Adrenal gland (tissue), 12 donors: Measurements from ENCODE around the gene HNRNPU. TPM values are rescaled to one million over a fixed set of nuclear protein-coding genes. Genes with fewer than 3 reads are reported as not detected.

Experiments
- DNase-seq, 7 donors: peaks; one replicate each; pipeline ENCODE4 v3.0.0-alpha.2; 2019 to 2020
- H3K27ac ChIP-seq, 5 donors: fragments of 200-600 bp; sonication (generic) in 4 of 5; 1 replicate in 3 of 5; 2 replicates in 2 of 5; pipeline versions ENCODE4 v1.5.1 to v1.8.0; 2016 to 2020; ENCODE audit warnings: mild to moderate bottlenecking in 1 of 5
- H3K27me3 ChIP-seq: fragments of 200-600 bp; 2 replicates; pipeline ENCODE4 v1.8.0; 2021
- H3K36me3 ChIP-seq, 2 donors: fragments of 200-600 bp; replicated peaks in 1 of 2; 1 replicate in 1 of 2; 2 replicates in 1 of 2; pipeline versions ENCODE4 v1.5.1 to v1.8.0; 2018 to 2022
- H3K4me1 ChIP-seq, 2 donors: fragments of 200-600 bp; replicated peaks in 1 of 2; 1 replicate in 1 of 2; 2 replicates in 1 of 2; pipeline versions ENCODE4 v1.5.1 to v1.8.0; 2018 to 2021
- H3K4me3 ChIP-seq, 4 donors: fragments of 200-600 bp; sonication (generic) in 3 of 4; one replicate each; pipeline ENCODE4 v1.5.1; 2016 to 2018
- H3K9me3 ChIP-seq, 3 donors: fragments of 200-600 bp; sonication (generic) in 1 of 3; replicated peaks in 1 of 3; 1 replicate in 2 of 3; 2 replicates in 1 of 3; pipeline versions ENCODE4 v1.5.1 to v1.8.0; 2016 to 2021
- POLR2A ChIP-seq, 2 donors: fragments of 450-650 bp; IDR thresholded peaks; one replicate each; pipeline ENCODE4 v1.6.1; 2017; ENCODE audit warnings: antibody characterized with exemption in 2 of 2, mild to moderate bottlenecking in 2 of 2, moderate library complexity in 1 of 2
- WGBS, 4 donors: extraction: QIAGEN DNeasy Blood & Tissue Kit in 2 of 4; methylation state at CpG; one replicate each; pipeline versions ENCODE4 v1.1.5 to v1.1.7; 2013 to 2017; 5-methylcytosine and 5-hydroxymethylcytosine counted together
- intact Hi-C, 2 donors: fragments of 100-400 bp; cut with DNase I; formaldehyde crosslinking; loops; one replicate each; pipeline versions ENCODE4 v1.14.1 to v1.15.0; 2022 to 2023
- polyA plus RNA-seq, 3 donors: library from polyadenylated mRNA; stranded (reverse); fragments of 200-250 nt in 2 of 3; fragments of 350-450 nt in 1 of 3; fragmentation: Illumina TruSeq in 1 of 3; extraction: RNeasy Lipid Tissue Mini Kit (QIAGEN cat#74804) in 1 of 3; gene quantifications; one replicate each; pipeline ENCODE4 v1.2.3, GENCODE V29; 2013 to 2014
- total RNA-seq, 9 donors: library from RNA; depleted of rRNA in 4 of 9; stranded (reverse); fragments of >200 nt in 4 of 9; fragments of 120-200 nt in 1 of 9; fragmentation: NEBNext Ultra II Directional in 1 of 9; extraction: Animal tissue kit (Norgen Biotek cat#: 25700) in 1 of 9; gene quantifications; one replicate each; pipeline versions ENCODE4 v1.1.0 to v1.2.4, GENCODE V29; 2013 to 2023
- TF ChIP-seq, protein P1 (sequence below), 6 experiments: fragments of 450-650 bp in 4 of 6; fragments of 200-600 bp in 2 of 6; sonication (generic) in 1 of 6; IDR thresholded peaks; 1 replicate in 5 of 6; 2 replicates in 1 of 6; pipeline versions ENCODE4 v1.5.1 to v1.8.0; 2016 to 2021; ENCODE audit warnings: antibody characterized with exemption in 6 of 6, mild to moderate bottlenecking in 2 of 6, moderate library complexity in 1 of 6
- donor health status: healthy with polysubstance abuse.
- donor health status: Bipolar disorder and iron deficiency.
- donor health status: DM: yes; HTN: yes; CAD: no.
- donor health status: DM: no; HTN: no; CAD: no.
- donor health status: DM: no; HTN: no; CAD: no.
- donor health status: DM: yes; HTN: yes; CAD: no.

HNRNPU gene
- total and polyA plus RNA-seq, 12 donors, result 141 to 397 (median 253) TPM

DNA sequence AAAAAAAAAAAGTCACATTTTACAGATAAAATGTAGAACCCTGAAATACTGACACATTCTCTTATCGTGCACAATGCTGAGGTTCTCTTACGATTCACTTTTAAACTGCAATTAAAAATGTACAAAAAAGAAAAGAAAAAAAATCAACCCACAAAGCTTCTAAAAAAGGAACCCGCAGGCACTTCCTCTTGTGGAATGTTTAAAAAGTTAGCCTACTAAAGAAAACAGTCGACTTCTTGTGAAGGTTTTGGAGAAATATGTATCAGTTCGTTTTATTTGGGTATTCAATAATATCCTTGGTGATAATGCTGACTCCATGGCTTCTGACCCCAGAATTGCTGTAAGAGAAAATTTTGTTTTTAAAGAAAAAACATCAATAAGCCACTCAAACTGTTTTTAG lies 10.2 kb downstream of the HNRNPU start:
- intact Hi-C loops, result no loop called here
- Histone ChIP-seq H3K27me3 (no peaks in the 10 kb centered on the region), H3K4me3 (no peak overlapping the region), H3K27ac (no peak overlapping the region), H3K9me3 (no peaks in the 10 kb centered on the region), H3K36me3 (peaks cover 0 to 77% of the 10 kb centered on the region in 2 donors), H3K4me1 (peaks cover 9 to 90% of the 10 kb centered on the region in 2 donors)
- TF ChIP-seq POLR2A (IDR thresholded peaks at IDR 0.05), result no peak
- TF ChIP-seq, protein P1, sequence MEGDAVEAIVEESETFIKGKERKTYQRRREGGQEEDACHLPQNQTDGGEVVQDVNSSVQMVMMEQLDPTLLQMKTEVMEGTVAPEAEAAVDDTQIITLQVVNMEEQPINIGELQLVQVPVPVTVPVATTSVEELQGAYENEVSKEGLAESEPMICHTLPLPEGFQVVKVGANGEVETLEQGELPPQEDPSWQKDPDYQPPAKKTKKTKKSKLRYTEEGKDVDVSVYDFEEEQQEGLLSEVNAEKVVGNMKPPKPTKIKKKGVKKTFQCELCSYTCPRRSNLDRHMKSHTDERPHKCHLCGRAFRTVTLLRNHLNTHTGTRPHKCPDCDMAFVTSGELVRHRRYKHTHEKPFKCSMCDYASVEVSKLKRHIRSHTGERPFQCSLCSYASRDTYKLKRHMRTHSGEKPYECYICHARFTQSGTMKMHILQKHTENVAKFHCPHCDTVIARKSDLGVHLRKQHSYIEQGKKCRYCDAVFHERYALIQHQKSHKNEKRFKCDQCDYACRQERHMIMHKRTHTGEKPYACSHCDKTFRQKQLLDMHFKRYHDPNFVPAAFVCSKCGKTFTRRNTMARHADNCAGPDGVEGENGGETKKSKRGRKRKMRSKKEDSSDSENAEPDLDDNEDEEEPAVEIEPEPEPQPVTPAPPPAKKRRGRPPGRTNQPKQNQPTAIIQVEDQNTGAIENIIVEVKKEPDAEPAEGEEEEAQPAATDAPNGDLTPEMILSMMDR (IDR thresholded peaks at IDR 0.05), result no peak
- DNase-seq, result no peak
- WGBS, 4 donors, result 42 to 47% (median 44%) methylated on average over 5 of the region's 5 CpGs

DNA sequence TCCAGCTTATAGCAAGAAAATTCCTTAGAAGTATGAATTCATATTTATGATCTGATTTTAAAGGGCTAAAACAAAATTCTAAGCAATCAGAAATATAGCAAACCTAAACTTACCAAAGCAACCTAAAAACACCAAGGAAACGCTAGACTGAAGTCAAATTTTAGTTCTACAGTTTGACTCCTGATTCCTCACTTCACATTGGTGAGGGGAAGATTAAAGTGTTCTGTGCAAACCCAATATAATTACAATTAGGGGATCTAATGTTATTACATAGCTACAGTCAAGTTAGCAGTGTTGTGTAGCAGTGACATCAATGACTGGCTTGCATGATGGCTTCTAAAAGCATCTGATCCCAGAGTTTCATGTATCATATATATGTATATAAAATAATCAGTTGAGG lies 11.6 kb downstream of the HNRNPU start:
- WGBS, 4 donors, result 92 to 100% (median 96%) methylated on average over 1 of the region's 1 CpG
- intact Hi-C loops, result no loop called here
- Histone ChIP-seq H3K27me3 (no peaks in the 10 kb centered on the region), H3K4me3 (no peak overlapping the region), H3K36me3 (peaks cover 0 to 65% of the 10 kb centered on the region in 2 donors), H3K9me3 (no peaks in the 10 kb centered on the region), H3K27ac (peak overlapping the region in 3 of 5 donors; percentile 46 to 76 (median 71)), H3K4me1 (peaks cover 9 to 78% of the 10 kb centered on the region in 2 donors)
- TF ChIP-seq, protein P1 (IDR thresholded peaks at IDR 0.05), result no peak
- no peak for TF ChIP-seq POLR2A (IDR thresholded peaks at IDR 0.05)
- DNase-seq, result no peak

DNA sequence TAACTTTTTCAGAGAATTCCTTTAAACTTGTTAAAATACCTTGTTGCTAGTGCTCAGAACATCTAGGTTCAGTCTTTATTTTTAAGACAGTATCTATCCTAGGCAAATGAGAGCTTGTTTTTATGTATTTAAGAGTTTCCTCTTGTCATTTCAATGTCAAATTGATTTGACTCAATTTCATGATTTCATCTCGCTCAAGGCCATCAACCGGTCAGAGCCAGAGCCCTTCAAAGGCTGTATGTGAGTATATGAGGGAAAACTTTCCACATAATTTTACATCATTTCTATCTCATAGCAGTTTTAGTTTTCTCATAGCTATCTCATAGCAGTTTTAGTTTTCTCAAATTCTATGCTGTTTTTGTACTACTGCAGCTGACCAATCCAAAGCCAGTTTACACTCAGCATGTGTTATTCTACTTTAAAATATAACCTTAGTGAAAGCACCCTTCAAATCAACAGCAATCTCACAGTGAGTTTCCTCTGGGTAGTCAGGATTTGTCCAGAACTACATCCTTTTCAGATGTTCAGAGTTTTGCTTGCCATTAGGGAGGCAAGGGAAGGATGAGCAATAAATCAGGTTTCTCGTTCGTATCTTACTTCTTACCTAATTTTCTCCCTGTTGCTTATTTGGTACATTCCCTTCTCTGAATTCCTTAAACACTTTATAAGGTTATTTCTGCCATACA lies 12.7 kb downstream of the HNRNPU start:
- Histone ChIP-seq H3K36me3 (peaks cover 0 to 62% of the 10 kb centered on the region in 2 donors), H3K9me3 (no peaks in the 10 kb centered on the region), H3K4me1 (peaks cover 9 to 74% of the 10 kb centered on the region in 2 donors), H3K27me3 (no peaks in the 10 kb centered on the region), H3K4me3 (no peak overlapping the region), H3K27ac (peak overlapping the region; percentile 22 to 76 (median 46))
- intact Hi-C loops, result no loop called here
- 32 to 44% (median 38%) methylated on average over 4 of the region's 4 CpGs for WGBS, 4 donors
- DNase-seq, result peak in 6 of 7 donors; percentile 34 to 76 (median 65)
- TF ChIP-seq, protein P1 (IDR thresholded peaks at IDR 0.05), result no peak
- no peak for TF ChIP-seq POLR2A (IDR thresholded peaks at IDR 0.05)

DNA sequence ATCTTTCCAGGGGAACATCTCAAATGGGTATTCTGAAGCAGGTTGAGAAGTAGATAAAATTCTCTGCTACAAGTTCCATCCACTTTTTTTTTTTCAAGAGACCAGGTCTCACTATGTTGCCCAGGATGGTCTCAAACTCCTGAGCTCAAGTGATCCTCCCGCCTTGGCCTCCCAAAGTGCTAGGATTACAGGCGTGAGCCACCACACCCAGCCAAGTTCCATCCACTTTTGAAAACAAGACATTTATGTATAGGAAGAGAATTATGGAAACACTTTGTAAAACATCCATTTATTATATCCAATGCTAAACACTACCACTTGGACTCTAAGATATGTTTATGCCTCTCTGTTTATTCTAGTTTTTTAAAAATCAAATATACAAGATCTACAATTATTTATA lies 13.4 kb downstream of the HNRNPU start:
- no peaks in the 10 kb centered on the region for H3K27me3 ChIP-seq
- no peaks in the 10 kb centered on the region for H3K9me3 ChIP-seq
- 95 to 100% (median 97%) methylated on average over 2 of the region's 2 CpGs for WGBS, 4 donors
- peaks cover 9 to 67% of the 10 kb centered on the region in 2 donors for H3K4me1 ChIP-seq
- H3K4me3 ChIP-seq, result no peak overlapping the region
- no peak for TF ChIP-seq POLR2A (IDR thresholded peaks at IDR 0.05)
- TF ChIP-seq, protein P1 (IDR thresholded peaks at IDR 0.05), result no peak
- no peak for DNase-seq
- peak overlapping the region in 2 of 5 donors; percentile 46 to 71 for H3K27ac ChIP-seq
- intact Hi-C loops, result no loop called here
- peaks cover 0 to 62% of the 10 kb centered on the region in 2 donors for H3K36me3 ChIP-seq
